Stimulated activated CD4-positive, alpha-beta T cell treated with anti-CD3 and anti-CD28 coated beads, Interleukin-15, amount 100 ng/mL, for 24 hours (primary cell): ENCODE data around the gene AASDH.

Experiments used
- DNase-seq: peaks from one replicate; pipeline ENCODE4 v3.0.0-alpha.2; 2020

Gene AASDH

DNA sequence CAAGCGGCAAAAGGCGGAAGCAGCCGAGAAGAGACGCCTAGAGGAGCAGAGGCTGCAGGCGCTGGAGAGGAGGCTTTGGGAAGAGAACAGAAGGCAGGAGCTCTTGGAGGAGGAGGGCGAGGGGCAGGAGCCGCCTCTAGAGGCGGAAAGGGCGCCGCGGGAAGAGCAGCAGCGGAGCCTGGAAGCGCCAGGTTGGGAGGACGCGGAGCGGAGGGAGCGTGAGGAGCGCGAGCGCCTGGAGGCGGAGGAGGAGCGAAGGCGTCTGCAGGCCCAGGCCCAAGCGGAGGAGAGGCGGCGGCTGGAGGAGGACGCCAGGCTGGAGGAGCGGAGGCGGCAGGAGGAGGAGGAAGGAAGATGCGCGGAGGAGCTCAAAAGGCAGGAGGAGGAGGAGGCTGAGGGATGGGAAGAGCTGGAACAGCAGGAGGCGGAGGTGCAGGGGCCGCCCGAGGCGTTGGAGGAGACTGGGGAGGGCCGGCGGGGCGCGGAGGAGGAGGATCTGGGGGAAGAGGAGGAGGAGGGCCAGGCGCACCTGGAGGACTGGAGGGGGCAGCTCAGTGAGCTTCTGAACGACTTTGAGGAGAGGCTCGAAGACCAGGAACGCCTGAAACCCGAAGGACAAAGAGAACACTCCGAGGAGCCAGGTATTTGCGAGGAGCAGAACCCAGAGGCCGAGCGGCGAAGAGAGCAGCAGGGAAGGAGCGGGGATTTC lies 72.9 kb downstream of the AASDH start:
- DNase-seq, result no peak

DNA sequence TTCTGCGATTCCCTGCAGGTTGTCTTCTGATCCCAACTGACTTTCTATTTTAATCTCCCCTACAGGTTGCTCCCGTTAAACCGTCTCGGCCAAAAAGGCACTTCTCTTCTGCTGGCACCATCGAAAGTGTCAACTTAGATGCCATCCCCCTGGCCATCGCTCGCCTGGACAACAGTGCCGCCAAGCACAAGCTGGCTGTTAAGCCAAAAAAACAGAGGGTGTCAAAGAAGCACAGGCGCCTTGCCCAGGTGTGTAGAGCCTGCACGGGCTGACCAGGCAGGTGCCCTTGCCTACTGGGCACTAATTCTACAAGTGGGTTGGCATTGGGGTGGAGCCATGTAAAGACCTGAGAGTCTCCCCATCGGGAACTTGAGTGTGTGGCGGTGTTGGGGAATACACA lies 74.2 kb downstream of the AASDH start:
- no peak for DNase-seq

DNA sequence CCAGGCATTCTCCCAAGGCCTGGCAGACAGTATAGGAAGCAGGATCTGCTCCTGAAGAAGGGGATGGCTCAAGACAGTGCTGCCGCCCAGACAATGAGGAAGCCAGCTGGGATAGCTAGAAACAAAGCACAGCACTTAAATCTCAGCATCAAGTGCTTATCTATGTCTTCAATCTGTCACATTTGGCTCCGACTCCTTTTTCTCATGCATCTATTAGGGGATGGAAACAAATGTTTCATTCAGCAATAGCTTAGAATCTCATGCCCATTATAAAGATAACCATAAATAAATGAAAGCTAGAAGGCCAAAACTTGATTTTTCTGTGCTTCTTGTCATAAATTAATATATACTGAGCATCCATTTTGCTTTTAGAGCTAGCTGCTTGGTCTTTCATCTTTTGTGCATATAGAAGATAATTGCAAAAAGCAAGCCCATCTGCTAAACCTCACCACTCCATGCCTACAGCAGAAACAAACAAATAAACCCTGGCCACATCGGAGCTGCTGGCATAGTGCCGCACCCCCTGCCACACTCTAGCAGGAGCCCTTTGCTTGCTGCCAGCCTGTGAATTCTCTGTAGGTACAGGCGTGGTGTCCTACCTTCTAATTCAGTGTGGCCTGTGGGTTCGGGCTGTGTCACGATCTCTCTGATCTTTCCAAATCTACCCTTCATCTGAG lies 75.9 kb downstream of the AASDH start:
- no peak for DNase-seq

DNA sequence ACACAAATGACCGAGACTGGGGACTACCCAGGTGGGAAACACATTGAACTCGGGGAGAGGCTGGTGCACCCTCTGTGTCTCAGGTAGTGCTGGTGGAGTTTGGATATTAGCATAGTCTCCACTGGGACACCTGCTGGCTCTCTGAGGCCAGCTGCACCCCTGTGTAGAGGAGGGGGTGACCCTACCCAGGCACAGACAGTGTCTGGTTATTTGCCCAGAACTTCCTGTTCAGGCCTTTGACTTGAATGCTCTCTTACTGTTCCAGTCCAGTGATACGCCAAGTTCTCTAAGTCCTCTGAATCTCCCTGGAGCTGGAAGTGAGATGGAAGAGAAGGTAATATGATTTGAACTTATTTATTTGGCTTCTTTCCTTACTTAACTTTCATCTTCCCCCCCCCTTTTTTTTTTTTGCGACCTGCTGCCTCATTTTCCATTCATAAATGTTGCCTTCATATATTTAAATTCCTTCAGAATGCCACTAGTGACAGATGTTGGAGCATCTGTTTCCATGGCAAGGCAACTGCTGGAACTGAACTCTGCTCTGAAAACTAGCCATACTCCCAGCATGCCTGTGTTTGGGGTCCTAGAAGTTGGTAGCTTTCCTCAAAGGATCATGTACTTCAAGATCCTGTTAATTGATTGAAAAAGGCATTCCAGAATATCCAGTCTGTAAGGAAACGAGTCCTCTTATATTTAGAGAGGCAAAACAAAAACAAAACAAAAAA lies 76.7 kb downstream of the AASDH start:
- no peak for DNase-seq

DNA sequence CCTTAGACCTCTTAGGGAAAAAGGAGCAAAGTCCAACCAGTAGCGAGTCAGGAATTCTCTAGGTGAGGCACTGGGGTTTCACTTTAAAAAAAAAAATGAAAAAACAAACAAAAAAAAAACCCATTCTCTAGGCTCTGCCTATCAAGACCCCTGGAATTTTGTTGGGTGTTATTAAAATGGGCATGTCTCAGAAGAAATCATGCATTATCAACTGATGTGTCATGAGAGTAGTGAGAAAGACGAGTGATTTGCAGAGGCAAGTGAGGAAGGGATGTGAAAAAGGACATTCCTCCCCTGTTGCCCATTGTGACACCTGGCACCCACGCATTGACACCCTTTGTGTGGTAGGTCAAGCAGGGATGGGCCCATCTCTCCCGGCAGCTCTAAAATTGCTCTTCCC lies 78.9 kb downstream of the AASDH start:
- no peak for DNase-seq

DNA sequence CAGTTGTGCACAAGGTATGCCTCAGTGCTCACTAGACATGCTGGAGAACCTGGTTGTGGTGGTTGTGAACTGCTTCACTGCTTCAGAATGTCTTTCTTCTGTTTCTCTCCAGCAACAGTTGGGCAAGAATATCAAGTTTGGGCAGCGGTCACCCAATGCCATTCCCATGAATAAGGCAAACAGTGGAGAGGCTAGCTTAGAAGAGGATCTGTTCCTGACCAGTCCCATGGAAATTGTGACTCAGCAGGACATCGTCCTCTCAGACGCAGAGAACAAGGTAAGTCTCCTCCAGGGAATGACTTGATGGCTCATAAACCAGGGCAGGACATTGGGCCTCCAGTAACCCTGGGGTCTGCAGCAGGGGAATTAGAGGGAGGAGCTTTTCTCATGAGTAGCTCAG lies 79.9 kb downstream of the AASDH start:
- DNase-seq, result no peak

DNA sequence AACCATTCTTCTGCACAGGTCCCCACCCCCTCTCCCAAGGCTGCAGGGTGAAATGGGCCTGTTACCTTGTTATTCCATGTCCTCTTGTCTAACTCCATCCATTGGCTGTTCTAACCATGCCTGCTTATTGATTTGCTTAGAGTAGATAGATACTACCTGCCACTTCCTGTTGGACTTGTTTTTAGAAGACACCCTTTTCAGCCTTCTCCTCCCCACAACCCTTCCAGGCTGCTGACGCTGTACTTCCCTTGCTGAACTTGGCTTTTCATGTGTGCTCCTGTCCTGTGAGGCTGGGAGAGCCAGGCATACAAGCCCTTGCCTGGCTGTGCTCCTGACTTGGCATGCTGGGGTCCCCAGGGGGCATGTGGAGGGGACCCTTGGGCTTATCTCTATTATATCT lies 81.9 kb downstream of the AASDH start:
- DNase-seq, result no peak

DNA sequence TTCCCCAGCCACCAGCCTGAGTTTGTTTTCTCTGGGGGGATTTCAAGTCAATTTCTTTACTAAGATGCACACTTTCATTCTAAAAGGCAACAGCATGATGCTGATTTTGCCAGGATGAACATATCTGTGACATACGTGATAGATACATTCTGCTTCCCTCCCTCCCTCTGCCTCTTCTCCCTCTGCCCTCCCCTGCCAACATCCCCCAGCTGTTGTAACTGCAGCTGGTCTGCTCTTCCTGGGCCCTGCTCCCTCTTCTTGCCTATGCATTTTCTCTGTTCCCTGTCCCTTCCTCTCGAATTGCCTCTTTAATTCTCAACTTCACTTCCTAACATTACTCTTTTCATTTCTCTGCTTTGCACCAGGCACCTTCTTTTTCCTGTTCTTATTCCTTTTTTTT lies 83.4 kb downstream of the AASDH start:
- no peak for DNase-seq

DNA sequence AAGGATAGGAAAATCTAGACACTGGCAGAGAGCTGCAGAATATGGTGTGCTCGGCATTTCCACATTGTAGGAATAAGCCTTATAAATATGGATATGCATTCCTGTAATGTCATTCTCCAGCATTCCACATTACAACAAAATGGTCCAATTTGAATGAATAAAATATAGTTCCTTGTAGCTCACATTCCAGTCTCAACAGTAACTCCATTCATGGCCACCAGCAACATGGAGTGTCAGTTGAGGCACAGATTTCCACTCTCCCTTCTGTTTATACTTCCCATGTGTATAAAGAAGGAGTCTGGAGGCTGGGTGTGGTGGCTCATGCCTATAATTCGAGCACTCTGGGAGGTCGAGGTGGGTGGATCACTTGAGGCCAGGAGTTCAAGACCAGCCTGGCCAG lies 84.5 kb downstream of the AASDH start:
- DNase-seq, result no peak

DNA sequence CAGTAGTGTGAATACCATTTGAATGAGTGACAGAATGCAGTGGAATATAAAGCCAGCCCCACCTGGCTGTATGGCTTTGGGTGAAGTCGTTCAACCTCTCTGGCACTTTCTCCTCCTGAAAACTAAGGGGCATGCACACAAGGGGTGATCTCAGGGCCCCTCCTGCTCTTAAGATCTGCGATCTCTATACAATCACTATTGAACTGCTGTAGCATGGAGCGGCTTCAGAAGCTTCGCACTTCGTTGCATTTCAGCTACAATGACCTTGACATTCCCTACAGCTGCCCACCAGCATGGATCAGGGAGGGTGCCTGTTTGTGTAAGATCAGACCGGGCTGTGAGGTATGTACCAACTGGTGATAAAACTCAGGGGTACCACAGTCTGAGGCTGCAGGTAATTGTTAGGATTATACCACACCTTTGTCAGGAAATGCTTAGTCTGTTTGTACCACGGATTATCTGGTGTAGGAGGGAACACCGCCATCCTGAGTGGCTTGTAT lies 85.2 kb downstream of the AASDH start:
- no peak for DNase-seq

DNA sequence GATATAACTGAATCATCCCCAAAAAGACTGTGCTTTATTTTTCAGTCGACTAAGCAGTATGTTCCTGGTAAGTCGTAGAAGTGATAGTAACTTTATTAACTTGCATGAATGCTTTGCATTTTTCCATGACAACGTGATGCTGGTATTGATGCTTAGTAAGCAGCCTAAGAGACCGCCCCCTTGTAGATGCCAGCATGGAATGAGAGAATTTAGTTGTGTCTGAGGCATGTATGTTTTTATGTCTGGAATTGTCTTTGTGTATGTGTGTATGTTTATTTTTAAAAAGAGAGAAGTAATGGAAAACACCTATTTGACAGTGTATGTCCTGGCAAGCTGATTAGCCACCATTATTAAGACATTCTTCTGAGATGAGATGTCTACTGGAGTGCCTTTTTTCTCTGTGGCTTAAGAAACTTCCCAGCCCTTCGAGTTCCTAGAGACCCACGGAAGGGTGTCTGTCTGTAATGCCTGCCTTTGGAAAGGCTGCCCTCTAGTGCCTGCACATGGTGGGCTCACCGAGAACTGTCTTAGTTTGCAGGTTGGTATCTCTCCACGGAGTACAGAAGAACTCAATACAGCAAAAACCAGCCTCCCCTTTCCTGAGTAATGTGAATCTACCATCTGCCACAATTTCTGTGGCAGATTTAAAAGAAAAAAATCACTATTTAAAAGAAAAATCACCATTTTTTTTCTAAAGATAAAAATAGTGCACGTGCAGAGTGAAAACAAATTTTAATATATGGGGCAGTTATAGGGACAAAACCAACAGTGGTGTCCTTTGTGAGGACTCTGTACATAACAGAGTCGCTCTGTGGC lies 85.9 kb downstream of the AASDH start:
- peak; percentile 71 for DNase-seq

DNA sequence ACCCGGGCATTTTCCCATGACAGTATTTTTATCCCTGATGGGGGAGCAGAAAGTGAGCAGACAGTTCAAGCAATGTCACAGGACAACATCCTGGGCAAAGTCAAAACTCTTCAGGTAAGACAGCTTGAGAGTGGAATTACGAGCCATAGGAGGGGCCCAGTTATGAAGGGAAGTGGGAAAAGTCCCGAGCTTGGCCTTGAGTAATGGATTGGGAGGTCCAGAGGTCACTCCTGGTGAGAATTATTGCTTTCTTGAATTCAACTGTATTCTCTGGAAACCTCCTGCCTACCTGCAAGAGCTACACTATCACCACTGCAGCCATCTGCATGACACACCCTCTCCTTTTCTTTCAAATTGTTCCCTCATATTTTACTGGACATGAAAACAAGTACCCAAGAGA lies 89.1 kb downstream of the AASDH start:
- no peak for DNase-seq

DNA sequence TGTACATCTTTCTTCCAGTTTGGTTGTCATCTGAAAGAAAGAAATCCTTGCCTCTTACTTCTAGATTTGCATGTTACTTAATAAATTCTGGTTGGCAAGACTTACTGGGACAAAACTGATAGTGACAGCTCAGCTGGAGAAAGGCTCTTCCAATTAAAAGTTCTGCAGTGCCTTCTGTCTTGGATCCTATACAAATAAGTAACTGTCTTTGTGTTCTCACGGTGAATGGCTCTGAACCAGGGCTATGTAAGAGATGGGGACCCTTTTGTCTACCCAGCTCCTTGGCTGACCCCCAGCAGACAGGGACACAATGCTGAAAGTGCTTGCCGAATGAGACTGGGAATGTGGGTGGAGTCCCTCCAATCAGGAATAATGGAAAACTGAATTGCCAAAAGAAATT lies 89.5 kb downstream of the AASDH start:
- no peak for DNase-seq

DNA sequence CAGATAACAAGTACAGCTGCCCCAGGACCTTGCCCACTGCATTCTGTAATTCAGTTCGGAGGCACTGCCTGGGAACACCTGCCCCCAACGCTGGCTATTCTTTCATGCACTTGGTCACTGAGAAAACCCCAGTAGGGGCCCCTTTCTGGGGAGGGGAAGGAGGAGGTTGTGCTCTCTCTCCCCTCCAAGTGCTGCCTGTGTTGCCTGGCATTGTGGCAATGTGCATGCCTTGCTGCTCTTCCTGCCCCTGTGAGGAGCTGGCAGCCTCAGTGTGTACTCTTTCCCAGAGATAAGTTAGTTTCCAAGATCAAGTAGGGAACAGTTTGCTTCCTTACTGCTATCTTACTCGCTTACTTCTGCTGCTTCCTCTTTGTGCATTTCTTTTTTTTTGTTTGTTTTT lies 90.8 kb downstream of the AASDH start:
- no peak for DNase-seq

DNA sequence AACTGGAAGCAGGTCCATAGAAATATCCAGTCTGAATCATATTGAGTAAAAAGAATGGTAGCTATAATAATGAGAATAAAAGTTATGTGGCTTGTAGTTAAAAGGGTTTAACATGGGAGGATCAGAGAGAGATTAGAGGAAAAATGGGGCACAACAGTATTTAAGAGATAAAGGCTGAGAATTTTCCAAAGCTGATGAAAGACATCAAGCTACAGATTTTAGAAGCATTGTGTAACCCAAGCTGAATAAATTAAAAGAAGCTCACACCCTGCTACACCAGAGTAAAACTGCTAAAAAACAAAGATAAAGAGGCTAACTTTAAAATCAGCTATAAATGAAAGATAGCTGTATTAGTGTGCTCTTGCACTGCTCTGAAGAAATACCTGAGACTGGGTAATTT lies 94.2 kb downstream of the AASDH start:
- no peak for DNase-seq

DNA sequence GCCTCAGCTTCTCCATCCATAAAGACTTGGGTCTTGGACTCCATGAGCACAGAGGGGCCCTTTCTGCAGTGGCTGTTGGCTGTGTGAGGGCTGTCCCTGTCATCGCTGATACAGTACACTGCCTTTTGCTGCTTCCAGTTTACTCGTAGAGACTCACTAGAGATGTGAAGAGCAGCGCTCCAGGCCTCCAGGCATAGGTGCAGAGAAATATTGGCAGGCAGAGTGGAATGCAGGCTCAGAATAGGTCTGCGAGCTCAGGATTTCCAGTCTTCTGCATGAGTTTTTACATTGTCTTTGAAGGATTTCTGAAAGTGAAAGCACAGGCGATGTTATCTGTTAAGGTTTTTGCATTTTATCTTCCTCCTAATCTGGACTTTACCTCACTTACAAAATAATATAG lies 97.4 kb downstream of the AASDH start:
- DNase-seq, result no peak

DNA sequence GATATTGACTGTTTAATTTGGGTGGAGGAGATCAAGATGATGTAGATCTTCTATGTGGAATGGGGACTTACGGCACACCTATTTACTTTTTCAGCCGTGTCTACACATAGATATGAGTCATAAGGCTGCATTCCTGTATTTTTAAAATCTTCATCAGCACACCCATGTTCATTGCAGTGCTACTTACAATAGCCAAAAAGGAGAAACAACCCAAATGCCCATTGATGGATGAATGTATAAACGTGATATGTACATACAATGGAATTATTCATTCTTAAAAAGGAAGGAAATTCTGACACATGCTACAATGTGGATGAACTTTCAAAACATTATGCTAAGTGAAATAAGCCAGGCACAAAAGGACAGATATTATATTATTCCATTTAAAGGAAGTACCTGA lies 98.6 kb downstream of the AASDH start:
- DNase-seq, result no peak
